HG03064 (cell line): Measurements from ENCODE around the gene NAALADL1.

Experiments
- ATAC-seq: cut with Tn5 transposase; IDR thresholded peaks from one replicate; pipeline ENCODE4 v1.9.1; 2021; ENCODE audit warnings: low read depth; ENCODE audit not compliant: unreplicated experiment

Gene NAALADL1, protein sequence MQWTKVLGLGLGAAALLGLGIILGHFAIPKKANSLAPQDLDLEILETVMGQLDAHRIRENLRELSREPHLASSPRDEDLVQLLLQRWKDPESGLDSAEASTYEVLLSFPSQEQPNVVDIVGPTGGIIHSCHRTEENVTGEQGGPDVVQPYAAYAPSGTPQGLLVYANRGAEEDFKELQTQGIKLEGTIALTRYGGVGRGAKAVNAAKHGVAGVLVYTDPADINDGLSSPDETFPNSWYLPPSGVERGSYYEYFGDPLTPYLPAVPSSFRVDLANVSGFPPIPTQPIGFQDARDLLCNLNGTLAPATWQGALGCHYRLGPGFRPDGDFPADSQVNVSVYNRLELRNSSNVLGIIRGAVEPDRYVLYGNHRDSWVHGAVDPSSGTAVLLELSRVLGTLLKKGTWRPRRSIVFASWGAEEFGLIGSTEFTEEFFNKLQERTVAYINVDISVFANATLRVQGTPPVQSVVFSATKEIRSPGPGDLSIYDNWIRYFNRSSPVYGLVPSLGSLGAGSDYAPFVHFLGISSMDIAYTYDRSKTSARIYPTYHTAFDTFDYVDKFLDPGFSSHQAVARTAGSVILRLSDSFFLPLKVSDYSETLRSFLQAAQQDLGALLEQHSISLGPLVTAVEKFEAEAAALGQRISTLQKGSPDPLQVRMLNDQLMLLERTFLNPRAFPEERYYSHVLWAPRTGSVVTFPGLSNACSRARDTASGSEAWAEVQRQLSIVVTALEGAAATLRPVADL

DNA sequence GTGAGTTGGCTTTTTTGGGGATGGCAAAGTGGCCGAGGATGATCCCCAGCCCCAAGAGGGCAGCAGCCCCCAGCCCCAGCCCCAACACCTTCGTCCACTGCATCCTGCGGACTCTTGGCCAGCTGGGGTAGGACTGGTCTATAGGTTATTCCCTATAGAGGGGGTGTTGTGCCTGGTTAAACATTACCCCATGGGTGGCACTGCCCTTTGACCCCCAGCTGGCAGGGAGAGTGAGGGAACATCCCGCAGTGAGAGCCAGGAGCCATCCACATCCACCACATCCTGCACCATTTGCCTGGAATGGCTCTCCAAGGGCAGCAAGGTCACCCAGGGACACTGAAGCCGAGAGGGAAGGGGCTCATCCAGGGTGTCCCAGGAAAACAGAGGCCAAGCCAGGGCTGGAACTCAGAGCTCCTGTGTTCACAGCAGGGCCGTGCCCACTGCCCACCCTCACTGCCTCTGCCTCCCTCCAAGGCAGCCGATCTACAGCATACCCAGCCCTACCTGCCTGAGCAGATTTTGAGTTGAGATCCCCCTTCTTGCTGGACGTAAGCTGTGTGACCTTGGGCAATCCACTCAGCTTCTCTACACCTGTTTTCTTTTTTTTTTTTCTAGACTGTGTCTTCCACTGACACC is at the start of gene NAALADL1:
TSS of gene NAALADL1 (minus strand) at position 135 of the 636 bp plus-strand sequence. CDS start at position 103, 32 bp downstream.
- ATAC-seq: no peak

DNA sequence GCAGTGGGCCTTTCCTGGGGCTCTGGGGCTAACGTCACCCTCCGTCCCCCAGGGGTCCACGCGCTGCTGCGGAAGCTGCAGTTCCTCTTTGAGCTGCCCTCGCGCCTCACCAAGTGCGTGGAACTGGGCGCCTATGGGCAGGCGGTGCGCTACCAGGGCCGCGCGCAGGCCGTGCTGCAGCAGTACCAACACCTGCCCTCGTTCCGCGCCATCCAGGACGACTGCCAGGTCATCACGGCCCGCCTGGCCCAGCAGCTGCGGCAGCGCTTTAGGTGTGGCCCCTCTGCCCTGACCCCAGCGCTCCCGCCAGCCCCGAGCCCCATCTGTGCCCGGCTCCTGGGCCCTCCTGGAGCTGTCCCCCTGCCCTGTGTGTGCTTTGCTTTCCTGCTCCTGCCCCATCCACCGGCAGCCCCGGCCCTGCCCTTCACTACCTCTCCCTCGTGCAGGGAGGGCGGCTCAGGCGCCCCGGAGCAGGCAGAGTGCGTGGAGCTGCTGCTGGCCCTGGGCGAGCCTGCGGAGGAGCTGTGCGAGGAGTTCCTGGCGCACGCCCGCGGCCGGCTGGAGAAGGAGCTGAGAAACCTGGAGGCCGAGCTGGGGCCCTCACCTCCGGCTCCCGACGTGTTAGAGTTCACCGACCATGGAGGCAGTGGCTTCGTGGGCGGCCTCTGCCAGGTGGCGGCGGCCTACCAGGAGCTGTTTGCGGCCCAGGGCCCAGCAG is 49.6 kb upstream of the NAALADL1 start:
- ATAC-seq: no peak

DNA sequence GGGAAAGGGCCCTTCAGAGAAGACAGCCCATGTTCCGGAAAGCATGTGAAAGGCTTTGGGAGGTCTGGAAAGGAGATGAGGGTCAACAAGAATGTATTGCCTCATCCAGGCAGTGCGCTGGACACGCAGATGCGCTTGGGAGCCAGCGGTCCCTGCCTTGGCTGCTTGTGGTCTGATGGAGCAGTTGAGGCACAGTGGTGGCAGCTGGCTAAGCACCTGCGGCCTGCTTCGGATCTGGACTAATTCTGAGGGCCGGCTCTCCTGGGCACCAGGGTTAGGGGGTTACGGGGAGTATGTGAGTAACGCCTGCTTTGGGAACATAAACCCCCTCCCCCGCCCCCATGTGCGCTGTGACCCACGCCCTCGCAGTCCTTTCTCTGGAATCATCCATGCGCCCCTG is 48.7 kb upstream of the NAALADL1 start:
- ATAC-seq: no peak

DNA sequence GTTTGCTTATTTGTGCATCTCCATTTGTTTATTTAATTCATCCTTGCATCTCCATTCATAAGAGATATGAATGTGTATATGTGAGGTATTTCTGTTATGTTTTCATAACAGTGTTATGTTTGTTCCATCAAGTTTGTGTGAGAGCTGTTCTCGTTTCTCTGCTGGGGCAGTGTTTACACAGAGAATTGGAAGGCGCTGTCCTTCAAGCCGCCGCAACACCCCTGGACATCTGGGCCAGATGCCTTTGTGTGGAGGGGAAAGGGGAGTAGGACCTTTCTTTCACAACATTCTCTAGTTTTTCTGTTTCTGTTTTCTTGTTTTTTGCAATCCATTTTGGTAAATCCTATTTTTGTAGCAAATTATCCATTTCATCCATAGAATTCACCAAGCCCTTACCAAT is 46.3 kb upstream of the NAALADL1 start:
- no peak for ATAC-seq

DNA sequence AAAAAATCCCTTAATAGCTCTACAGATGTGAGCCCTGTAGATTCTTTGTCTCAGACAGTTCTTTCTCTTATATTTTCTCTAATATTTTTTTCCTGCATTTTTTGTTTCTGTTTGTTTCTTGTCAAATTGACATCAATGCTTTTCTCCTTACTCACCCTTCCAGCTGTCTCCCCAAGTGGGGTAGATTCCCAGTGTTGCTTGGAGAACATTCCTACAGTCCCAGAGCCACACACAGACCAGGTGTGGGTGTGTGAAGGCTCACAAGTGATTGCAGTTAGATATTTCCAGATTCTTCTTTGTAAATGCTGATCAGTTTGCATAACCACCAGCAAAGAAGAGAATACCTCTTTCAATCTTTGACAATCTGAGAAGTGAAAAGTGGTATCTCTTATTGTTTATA is 45.1 kb upstream of the NAALADL1 start:
- no peak for ATAC-seq

DNA sequence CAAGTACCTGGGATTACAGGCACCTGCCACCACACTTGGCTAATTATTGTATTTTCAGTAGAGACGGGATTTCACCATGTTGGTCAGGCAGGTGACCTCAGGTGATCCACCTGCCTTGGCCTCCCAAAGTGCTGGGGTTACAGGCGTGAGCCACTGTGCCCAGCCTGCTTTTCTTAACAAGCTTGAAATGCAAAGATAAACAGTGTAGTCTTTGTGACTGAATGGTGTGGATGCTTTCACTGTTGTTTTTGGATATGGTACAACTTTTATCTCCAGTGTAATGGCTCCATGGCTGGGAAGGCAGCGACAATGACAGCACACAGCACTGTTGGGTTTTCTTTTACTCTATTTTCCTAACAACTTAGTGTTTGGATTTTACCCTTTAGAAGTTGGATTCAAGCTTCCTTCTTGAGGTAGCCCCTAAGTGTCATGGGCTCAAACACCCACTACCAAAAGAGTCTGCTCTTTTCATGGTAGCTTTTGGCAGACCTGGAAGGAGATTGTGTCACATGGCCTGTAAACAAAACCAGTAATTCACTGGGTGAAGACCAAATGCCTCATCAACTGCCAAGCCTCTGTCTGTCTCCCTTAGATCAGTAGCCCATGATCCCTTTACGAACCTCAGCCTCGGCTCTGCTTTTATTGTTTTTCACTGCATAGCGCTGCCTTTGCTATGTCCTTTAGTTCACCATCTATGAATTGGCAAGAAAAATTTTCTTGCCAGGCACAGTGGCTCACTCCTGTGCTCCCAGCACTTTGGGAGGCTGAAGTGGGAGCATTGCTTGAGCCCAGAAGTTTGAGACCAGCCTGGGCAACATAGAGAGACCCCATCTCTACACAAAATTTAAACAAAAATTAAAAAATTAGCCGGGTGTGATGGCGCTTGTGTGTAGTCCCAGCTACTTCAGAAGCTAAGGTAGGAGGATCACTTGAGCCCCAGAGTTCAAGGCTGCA is 44.1 kb upstream of the NAALADL1 start:
- ATAC-seq: no peak

DNA sequence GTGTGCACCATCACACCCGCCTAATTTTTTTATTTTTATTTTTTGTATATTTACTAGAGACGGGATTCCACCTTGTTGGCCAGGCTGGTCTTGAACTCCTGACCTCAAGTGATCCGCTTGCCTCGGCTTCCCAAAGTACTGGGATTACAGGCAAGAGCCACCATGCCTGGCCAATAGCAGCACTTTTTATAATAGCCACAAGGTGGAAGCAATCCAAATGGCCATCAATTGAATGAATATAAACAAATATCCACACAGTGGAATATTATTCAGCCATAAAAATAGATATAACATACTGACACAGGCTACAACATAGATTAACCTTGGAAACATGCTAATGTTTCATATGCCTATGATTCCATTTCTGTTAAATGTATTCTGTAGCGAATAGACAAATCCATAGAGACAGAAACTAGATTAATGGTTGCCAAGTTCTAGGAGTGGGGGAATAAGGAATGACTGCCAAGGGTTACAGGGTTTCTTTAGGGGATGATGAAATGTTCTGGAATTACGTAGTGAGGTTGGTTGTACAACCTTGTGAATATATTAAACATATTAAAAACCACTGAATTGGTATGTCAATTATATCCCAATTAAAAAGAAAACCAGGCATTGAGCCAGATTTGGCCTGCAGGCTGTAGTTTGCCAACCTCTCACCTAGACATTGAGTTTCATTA is 42.5 kb upstream of the NAALADL1 start:
- ATAC-seq: no peak

DNA sequence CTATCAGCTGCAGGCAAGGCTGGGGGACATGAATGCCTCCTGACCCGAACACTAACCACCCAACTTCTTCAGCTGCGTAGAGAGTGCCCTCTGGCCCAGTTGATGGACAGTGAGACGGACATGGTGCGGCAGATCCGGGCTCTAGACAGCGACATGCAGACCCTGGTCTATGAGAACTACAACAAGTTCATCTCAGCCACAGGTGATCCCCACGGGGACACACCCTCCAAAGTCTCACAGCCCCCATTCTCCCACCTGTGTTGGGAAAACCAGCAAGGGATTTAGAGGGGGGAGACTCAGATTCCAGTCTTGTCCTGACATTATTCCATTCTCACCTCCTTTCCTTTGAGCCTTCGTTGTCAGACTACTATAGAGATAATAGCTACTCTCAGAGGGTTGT is 38.6 kb upstream of the NAALADL1 start:
- no peak for ATAC-seq

DNA sequence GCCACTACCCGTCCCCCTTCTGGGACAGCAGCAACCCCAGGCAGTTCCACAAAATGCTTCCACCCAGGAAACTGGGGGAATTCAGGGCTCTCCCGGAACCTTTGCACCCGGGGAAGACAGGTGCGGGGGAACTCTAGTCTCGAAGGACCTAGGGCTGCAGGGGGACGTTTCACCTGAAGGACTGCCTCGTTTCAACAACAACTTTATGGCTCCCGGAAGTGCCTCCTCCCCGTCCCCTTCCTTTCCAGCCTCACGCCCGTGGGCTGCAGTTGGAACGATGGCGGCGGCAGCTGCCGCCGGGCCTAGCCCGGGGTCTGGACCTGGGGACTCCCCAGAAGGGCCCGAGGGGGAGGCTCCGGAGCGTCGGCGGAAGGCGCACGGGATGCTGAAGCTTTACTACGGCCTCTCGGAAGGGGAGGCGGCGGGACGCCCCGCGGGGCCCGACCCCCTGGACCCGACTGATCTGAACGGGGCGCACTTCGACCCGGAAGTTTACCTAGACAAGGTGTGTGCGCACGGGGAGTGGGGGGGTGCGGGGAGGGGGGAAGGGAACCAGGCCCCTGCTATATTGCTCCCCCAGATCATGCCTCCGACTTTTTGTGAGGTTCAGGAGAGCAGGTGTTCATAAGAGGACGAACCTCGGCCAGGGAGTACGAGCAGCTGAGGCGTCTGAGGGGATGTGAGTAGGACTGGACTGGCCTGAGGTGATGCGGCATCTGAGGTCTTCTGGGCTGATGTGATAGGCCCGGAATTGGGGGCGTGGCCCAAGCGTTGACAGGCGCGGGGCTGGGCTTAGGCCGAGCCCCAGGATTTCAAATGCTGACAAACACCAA is 37.8 kb upstream of the NAALADL1 start, which contains the start of gene VPS51:
TSS of gene VPS51 (plus strand) at position 241 of the 833 bp plus-strand sequence. CDS start at position 278, 37 bp downstream.
- peak; percentile 79 for ATAC-seq

DNA sequence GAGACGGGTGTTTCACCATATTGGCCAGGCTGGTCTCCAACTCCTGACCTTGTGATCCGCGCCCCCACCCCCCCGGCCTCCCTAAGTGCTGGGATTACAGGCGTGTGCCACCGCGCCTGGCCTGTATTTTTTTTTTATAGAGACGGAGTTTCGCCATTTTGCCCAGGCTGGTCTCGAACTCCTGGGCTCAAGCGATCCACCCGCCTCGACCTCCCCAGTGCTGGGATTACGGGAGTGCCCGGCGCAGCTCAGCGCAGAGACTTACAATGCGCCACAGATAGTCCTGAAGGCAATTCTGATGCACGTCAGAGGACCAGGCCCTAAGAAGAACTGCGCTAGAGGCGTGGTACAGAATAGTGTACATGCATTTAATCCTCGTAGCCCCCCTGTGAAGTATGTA is 37.1 kb upstream of the NAALADL1 start:
- no peak for ATAC-seq

DNA sequence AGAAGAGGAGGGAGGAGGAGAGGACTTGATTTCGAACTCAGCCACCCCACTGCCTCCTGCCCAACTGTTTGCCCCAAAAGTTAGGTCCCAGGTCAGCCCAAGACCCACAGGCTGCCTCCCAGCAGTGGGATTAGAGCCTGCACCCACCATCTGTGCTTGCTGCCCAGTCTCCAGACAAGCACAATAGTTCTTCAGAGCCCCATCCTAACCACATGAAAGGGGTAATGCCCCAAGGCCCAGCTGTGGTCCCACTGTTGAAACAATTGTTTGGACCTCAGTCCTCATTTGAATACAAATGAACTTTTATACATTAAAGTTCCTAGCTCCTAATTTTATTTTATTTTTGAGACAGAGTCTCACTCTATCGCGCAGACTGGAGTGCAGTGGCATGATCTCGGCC is 32.3 kb upstream of the NAALADL1 start:
- ATAC-seq: no peak

DNA sequence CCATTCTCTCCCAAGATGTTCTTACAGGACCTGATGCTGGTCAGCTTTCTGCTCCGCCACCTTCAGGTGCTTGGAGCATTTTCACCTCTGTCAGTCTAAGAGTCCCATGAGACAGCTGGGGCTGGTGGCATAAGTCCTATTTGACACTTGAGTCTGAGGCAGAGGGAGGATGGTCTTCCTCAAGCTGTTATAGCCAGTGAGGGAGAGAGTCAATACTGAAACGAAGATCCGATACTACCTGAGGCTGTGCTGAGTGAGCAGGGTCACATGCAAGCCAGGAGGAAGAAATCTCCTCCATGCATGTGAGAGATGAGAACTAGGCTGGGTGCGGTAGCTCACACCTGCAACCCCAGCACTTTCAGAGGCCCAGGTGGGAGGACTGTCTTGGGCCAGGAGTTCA is 31.3 kb upstream of the NAALADL1 start:
- ATAC-seq: no peak

DNA sequence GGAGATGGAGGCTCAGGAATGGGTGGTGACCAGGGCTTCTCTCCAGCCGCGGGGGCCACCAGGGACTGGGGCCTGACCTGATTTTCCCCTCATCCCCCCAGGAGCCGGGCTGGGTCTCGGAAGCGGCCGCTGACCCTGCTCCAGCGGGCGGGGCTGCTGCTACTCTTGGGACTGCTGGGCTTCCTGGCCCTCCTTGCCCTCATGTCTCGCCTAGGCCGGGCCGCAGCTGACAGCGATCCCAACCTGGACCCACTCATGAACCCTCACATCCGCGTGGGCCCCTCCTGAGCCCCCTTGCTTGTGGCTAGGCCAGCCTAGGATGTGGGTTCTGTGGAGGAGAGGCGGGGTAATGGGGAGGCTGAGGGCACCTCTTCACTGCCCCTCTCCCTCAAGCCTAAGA is 29.5 kb upstream of the NAALADL1 start:
- no peak for ATAC-seq

DNA sequence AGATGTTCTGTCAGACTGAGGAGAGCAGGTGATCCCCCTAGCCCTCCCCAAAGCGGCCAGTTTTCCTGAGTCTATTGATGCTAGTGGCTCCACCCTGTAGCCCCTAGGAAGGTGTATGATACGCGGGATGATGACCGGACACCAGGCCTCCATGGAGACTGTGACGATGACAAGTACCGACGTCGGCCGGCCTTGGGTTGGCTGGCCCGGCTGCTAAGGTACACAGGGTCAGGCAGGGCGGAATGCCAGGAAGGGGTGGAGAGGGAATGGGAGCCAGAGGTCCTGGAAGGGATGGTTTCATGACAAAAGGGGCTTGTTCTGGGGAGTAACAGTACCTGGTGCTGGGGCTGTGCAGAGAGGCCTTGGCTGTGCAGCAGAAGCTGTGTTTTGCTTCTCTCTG is 28.9 kb upstream of the NAALADL1 start:
- ATAC-seq: no peak

DNA sequence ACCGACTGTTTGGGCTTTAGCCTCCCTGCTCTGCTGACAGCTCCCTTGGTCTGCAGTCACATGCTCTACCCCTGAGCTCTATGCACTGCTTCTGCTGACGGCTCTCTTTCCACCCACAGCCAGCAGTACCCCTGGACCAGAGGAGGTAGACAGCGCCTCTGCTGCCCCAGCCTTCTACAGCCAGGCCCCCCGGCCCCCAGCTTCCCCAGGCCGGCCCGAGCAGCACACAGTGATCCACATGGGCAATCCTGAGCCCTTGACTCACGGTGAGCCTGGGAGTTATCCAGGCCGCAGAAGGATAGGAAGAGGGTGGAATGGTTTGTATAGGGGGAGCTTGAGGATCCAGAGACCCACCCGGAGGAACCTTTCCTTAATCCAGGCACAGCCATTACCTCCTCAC is 28.5 kb upstream of the NAALADL1 start:
- no peak for ATAC-seq

DNA sequence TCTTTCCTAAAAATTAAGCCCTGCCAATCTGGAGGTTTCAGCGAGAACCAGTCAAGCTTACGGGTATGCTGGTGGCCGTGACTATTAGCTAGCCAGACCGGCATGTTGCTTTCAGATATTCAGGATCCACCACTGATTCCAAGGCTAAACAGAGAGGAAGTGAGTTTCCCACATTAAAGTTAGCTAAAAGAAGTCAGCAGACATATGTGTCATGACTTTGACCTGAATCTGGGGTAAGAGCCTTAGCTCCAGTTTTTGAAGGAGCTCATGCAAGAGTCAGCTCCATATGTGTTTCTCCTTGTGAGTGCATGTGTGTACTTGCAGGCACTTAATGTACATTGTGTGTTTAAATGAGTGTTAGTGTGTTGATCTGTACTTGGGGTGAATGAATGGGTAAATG is 27.1 kb upstream of the NAALADL1 start:
- no peak for ATAC-seq

DNA sequence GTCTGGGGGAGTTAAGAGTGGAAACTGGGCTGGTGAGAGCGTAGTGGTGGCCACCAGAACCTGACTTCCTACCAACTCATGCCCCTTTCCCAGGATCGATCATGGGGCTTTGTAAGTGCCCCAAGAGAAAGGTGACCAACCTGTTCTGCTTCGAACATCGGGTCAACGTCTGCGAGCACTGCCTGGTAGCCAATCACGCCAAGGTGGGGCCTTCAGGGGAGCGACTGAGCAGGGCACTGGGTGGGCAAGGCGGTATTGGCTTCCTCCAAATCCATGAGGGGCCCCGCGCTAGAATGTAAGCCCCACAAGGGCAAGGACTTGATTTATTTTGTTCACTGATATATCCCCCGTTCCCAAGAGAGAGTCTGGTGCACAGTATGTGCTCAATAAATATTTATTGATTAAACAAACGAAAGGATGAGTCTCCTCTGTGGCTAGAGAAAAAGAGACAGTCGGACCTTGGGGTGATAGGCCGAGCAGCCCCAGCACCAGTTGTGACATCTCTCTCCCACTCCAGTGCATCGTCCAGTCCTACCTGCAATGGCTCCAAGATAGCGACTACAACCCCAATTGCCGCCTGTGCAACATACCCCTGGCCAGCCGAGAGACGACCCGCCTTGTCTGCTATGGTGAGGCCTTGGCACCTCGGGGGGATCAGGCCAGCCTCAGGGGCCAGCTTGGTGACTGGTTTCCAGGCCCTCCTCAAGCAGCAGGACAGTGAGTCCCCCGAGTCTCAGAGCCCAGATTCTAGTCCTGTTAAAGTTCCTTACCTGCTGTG is 26.4 kb upstream of the NAALADL1 start:
- no peak for ATAC-seq
